Lung (tissue), 12 donors: Measurements from ENCODE around the gene CLASP1. TPM values are rescaled to one million over a fixed set of nuclear protein-coding genes. Genes with fewer than 3 reads are reported as not detected.

Source experiments
- ATAC-seq: fragments of 200-7000 bp; cut with Tn5 transposase; one replicate; pipeline ENCODE4 v1.9.1; 2020; ENCODE audit warnings: moderate number of reproducible peaks; ENCODE audit not compliant: insufficient read depth, low FRiP score
- DNase-seq, 3 donors: peaks; one replicate each; pipeline ENCODE4 v3.0.0-alpha.2; 2013 to 2017
- H3K27ac ChIP-seq, 2 donors: one replicate each; pipeline ENCODE4 v1.5.1; 2013; ENCODE audit warnings: mild to moderate bottlenecking in 2 of 2, moderate library complexity in 2 of 2, control low read depth in 1 of 2, inconsistent platforms in 1 of 2, low read depth in 1 of 2, low read length in 1 of 2
- H3K27me3 ChIP-seq, 3 donors: one replicate each; pipeline ENCODE4 v1.5.1; 2013; ENCODE audit warnings: low read length in 2 of 3; ENCODE audit not compliant: control insufficient read depth in 3 of 3, insufficient read depth in 3 of 3
- H3K36me3 ChIP-seq, 4 donors: one replicate each; pipeline ENCODE4 v1.5.1; 2013; ENCODE audit warnings: low read length in 4 of 4, mild to moderate bottlenecking in 1 of 4, moderate library complexity in 1 of 4; ENCODE audit not compliant: control insufficient read depth in 4 of 4, insufficient read depth in 4 of 4
- H3K4me1 ChIP-seq, 5 donors: one replicate each; pipeline ENCODE4 v1.5.1; 2013; ENCODE audit warnings: low read length in 5 of 5, mild to moderate bottlenecking in 2 of 5, moderate library complexity in 1 of 5; ENCODE audit not compliant: control insufficient read depth in 5 of 5, insufficient read depth in 5 of 5
- H3K4me3 ChIP-seq: one replicate; pipeline ENCODE4 v1.5.1; 2013; ENCODE audit warnings: mild to moderate bottlenecking, control low read depth, moderate library complexity
- H3K9ac ChIP-seq, 2 donors: one replicate each; pipeline ENCODE4 v1.5.1; 2013; ENCODE audit warnings: low read length in 2 of 2, control low read depth in 1 of 2; ENCODE audit not compliant: insufficient read depth in 1 of 2
- H3K9me3 ChIP-seq, 4 donors: one replicate each; pipeline ENCODE4 v1.5.1; 2013; ENCODE audit warnings: low read length in 3 of 4, mild to moderate bottlenecking in 1 of 4, moderate library complexity in 1 of 4; ENCODE audit not compliant: control insufficient read depth in 4 of 4, insufficient read depth in 3 of 4
- WGBS, 2 donors: extraction: QIAGEN DNeasy Blood & Tissue Kit; methylation state at CpG; one replicate each; pipeline ENCODE4 v1.1.7; 2013; 5-methylcytosine and 5-hydroxymethylcytosine counted together
- polyA plus RNA-seq, 2 donors: library from polyadenylated mRNA; stranded (reverse); fragments of 200-250 nt; gene quantifications; one replicate each; pipeline ENCODE4 v1.2.1, GENCODE V29; 2013
- total RNA-seq, 2 donors: library from RNA; depleted of rRNA in 1 of 2; stranded (reverse); fragments of >200 nt in 1 of 2; gene quantifications; one replicate each; pipeline ENCODE4 v1.2.1, GENCODE V29; 2014 to 2021
- TF ChIP-seq, protein P1 (sequence below): IDR thresholded peaks from 2 replicates; pipeline ENCODE4 v1.5.1; 2012; ENCODE audit warnings: mild to moderate bottlenecking; ENCODE audit errors: control extremely low read depth, extremely low read depth
- donor health status: control.
- donor health status: control.
- donor health status: Bipolar disorder and iron deficiency.
- donor health status: healthy.
- donor health status: DM: yes; HTN: yes; CAD: no.

CLASP1 gene
- total and polyA plus RNA-seq, 4 donors: 7.4 to 128 (median 30.6) TPM

DNA sequence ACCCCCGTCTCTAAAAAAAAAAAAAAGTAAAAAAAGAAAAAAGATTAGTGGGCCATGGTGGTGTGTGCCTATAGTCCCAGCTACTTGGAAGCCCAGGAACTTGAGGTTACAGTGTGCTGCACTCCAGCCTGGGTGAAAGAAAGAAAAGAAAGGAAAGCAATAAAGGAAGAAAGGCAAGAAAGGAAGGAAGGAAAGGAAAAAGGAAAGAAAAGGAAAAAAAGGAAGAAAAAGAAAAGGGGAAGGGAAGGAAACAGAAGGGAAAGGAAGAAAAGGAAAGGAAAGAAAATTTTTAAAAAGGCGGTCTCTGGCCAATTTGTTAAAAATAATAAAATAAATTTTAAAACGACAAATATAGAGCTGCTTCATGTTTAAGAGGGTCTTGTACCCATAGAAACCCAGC is 192.9 kb downstream of the CLASP1 start:
- no peak overlapping the region for H3K9ac ChIP-seq
- no peaks in the 10 kb centered on the region for H3K27me3 ChIP-seq
- peaks cover 0 to 24% (median 0%) of the 10 kb centered on the region in 5 donors for H3K4me1 ChIP-seq
- DNase-seq: no peak
- WGBS, 2 donors: 95% methylated on average over 3 of the region's 3 CpGs
- ATAC-seq: no peak
- H3K4me3 ChIP-seq: no peak overlapping the region
- TF ChIP-seq, protein P1, sequence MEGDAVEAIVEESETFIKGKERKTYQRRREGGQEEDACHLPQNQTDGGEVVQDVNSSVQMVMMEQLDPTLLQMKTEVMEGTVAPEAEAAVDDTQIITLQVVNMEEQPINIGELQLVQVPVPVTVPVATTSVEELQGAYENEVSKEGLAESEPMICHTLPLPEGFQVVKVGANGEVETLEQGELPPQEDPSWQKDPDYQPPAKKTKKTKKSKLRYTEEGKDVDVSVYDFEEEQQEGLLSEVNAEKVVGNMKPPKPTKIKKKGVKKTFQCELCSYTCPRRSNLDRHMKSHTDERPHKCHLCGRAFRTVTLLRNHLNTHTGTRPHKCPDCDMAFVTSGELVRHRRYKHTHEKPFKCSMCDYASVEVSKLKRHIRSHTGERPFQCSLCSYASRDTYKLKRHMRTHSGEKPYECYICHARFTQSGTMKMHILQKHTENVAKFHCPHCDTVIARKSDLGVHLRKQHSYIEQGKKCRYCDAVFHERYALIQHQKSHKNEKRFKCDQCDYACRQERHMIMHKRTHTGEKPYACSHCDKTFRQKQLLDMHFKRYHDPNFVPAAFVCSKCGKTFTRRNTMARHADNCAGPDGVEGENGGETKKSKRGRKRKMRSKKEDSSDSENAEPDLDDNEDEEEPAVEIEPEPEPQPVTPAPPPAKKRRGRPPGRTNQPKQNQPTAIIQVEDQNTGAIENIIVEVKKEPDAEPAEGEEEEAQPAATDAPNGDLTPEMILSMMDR: no peak
- H3K27ac ChIP-seq: no peak overlapping the region
- peaks cover 12 to 33% (median 18%) of the 10 kb centered on the region in 4 donors for H3K36me3 ChIP-seq
- no peaks in the 10 kb centered on the region for H3K9me3 ChIP-seq

DNA sequence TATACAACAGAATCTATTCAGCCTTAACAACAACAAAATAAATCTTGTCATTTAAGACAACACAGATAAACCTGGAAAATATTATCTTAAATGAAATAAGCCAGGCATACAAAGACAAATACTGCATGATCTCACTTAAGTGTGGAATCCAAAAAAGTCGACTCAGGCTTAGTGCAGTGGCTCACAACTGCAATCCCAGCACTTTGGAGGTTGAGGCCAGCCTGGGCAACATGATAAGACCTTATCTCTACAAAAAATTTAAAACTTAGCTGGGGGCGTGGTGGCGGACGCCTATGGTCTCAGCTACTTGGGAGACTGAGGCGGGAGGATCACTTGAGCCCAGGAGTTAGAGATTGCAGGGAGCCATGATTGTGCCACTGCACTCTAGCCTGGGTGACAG is 193.8 kb downstream of the CLASP1 start:
- ATAC-seq: no peak
- Histone ChIP-seq H3K27ac (no peak overlapping the region), H3K9ac (no peak overlapping the region), H3K4me3 (no peak overlapping the region), H3K4me1 (peaks cover 0 to 27% (median 0%) of the 10 kb centered on the region in 5 donors), H3K36me3 (peaks cover 12 to 33% (median 21%) of the 10 kb centered on the region in 4 donors), H3K27me3 (no peaks in the 10 kb centered on the region), H3K9me3 (no peaks in the 10 kb centered on the region)
- 83 to 94% methylated on average over 5 of the region's 5 CpGs for WGBS, 2 donors
- DNase-seq: no peak
- TF ChIP-seq, protein P1: no peak

DNA sequence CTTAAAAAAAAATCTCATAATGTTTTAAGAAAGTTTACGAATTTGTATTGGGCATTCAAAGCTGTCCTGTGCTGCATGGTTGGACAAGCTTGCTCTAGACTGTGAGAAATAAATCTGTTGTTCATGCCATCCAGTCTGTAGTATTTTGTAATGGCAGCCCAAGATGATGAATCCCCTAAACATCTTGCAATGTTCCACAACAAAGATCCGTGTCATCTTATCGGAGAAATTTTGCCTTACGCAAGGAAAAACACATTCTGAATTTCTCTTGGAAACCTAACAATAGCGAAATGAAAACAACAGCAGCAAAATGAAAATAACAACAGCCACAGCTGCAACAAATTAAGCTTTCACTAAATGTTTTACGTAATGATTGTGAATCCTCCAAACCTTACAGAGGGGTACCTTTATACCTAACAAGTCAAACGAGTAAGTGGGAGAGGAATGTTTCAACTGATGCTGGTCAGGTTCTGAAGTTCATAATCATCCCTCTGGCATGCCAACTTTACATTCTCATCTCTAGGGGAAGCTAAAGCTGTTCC is 194.6 kb downstream of the CLASP1 start:
- H3K36me3 ChIP-seq: peaks cover 18 to 33% (median 21%) of the 10 kb centered on the region in 4 donors
- no peak overlapping the region for H3K27ac ChIP-seq
- peaks cover 0 to 21% (median 0%) of the 10 kb centered on the region in 5 donors for H3K4me1 ChIP-seq
- TF ChIP-seq, protein P1: no peak
- H3K27me3 ChIP-seq: no peaks in the 10 kb centered on the region
- 93 to 99% methylated on average over 7 of the region's 7 CpGs for WGBS, 2 donors
- H3K9ac ChIP-seq: no peak overlapping the region
- ATAC-seq (no peak), DNase-seq (no peak)
- no peaks in the 10 kb centered on the region for H3K9me3 ChIP-seq
- H3K4me3 ChIP-seq: no peak overlapping the region

DNA sequence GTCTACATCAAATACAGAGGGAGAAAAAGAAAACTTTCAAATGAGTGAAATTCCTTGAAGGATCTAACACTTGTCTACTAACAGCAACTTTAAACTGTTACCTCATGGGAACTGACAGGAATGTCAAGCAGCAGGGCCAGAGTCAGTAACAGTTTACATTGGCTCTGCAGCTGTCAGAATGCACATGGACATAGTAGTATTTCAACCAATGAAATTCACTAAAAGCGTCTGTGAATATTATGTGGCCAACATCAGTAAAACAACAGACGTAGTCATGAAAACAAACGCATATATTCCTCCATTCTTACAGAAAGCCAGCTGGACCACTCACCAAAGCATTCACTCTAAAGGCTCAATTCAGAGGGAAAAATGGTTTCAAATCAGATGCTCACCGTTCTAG is 197.9 kb downstream of the CLASP1 start:
- H3K9me3 ChIP-seq: no peaks in the 10 kb centered on the region

More for the DNA sequence above, 197.9 kb downstream of the CLASP1 start:
- DNase-seq (peak; percentile 81 to 95 (median 92)), ATAC-seq (no peak)
- 76 to 90% methylated on average over 4 of the region's 4 CpGs for WGBS, 2 donors
- Histone ChIP-seq H3K4me1 (peaks cover 0 to 12% (median 0%) of the 10 kb centered on the region in 5 donors), H3K27me3 (no peaks in the 10 kb centered on the region), H3K9ac (no peak overlapping the region), H3K36me3 (peaks cover 36 to 48% (median 39%) of the 10 kb centered on the region in 4 donors), H3K4me3 (no peak overlapping the region), H3K27ac (no peak overlapping the region)
- TF ChIP-seq, protein P1: no peak
